HG03354 (cell line): ENCODE data around the gene TLNRD1.

Source experiments
- ATAC-seq: cut with Tn5 transposase; IDR thresholded peaks from one replicate; pipeline ENCODE4 v1.9.1; 2021; ENCODE audit warnings: mild to moderate bottlenecking; ENCODE audit not compliant: unreplicated experiment, poor library complexity, severe bottlenecking

Gene TLNRD1

DNA sequence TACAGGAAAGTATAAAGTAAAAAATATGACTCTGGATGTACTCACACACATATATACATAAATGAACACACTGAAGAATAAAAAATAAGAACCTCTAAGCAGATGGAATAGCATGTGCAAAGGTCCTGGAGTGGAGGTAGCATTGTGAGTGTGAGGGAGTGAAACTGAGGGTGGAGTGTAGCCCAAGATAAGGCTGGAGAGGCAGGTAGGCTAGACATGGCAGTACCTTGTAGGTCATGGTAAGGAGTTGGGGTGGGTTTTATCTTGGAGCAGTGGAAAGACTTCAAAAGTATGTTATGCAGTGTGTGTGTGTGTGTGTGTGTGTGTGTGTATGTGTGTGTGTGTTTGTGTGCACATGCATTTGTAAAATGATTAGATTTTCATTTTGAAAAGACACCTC is 49.5 kb downstream of the TLNRD1 start:
- ATAC-seq: no peak

DNA sequence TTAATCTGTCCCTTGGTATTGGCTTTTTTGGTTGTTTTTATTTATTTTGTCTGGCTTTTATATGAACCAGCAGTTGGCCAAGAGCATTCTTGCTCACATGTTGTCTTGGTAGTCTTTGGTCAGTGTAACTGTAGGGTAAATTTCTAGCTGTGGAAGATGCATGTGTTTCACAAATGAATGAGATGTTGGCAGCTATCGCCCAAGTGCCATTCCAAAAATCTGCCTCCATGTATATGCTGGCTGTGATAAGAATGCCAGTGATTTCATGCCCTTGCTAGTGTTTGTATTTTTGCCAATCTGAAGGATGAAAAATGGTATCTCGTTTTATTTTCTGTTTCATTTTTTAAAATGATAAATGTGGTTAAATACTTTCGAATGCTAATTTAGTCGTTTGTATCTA is 50.1 kb downstream of the TLNRD1 start:
- no peak for ATAC-seq

- no peak for ATAC-seq
Observed at GRCh38 chr15:81052046-81052445, 51.3 kb downstream of the TLNRD1 start.

- ATAC-seq: no peak
Observed at GRCh38 chr15:81053621-81054020, 52.9 kb downstream of the TLNRD1 start.

DNA sequence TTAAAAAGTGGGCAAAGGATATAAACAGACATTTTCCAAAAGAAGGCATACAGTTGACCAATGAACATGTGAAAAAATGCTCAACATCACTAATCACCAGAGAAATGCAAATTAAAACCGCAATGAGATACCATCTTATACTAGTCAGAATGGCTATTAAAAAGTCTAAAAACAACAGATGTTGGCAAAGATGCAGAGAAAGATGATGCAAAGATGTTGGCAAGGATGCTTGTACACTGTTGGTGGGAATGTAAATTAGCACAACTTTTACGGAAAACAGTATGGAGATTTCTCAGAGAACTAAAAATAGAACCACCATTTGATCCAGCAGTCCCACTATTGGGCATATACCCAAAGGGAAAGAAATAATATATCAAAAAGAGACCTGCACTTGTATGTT is 53.5 kb downstream of the TLNRD1 start:
- no peak for ATAC-seq
